Neural cell (in vitro differentiated cells): ENCODE data around the gene ADPRM. TPM values are rescaled to one million over a fixed set of nuclear protein-coding genes. Genes with fewer than 3 reads are reported as not detected.

Experiments used
- H2AFZ ChIP-seq: fragments of 200-600, 300-800 bp; sonication (generic), shearing (Covaris generic); 2 replicates; pipeline ENCODE4 v1.6.0; 2014; ENCODE audit warnings: low read depth, mild to moderate bottlenecking, antibody characterized with exemption, low read length, moderate library complexity
- H3F3A ChIP-seq: fragments of 200-600 bp; shearing (Covaris generic); 2 replicates; pipeline ENCODE4 v1.6.1; 2016; ENCODE audit warnings: mild to moderate bottlenecking, moderate library complexity, mixed read lengths, antibody characterized with exemption, low read length; ENCODE audit not compliant: insufficient read depth, poor library complexity, severe bottlenecking
- H3K27ac ChIP-seq: fragments of 200-600, 300-800 bp; sonication (generic), shearing (Covaris generic); 2 replicates; pipeline ENCODE4 v1.5.1; 2014; ENCODE audit warnings: mild to moderate bottlenecking, low read length, moderate library complexity
- H3K27me3 ChIP-seq: fragments of 300-800, 200-600 bp; sonication (generic), shearing (Covaris generic); 2 replicates; pipeline ENCODE4 v1.6.0; 2014; ENCODE audit warnings: mild to moderate bottlenecking, low read depth, low read length, moderate library complexity; ENCODE audit not compliant: insufficient read depth
- H3K36me3 ChIP-seq: fragments of 300-800, 200-600 bp; sonication (generic), shearing (Covaris generic); 2 replicates; pipeline ENCODE4 v1.5.1; 2014; ENCODE audit warnings: mild to moderate bottlenecking, antibody characterized with exemption, low read length, moderate library complexity; ENCODE audit not compliant: insufficient read depth
- H3K4me2 ChIP-seq: fragments of 300-800, 200-600 bp; sonication (generic), shearing (Covaris generic); 2 replicates; pipeline ENCODE4 v1.6.0; 2014; ENCODE audit warnings: mild to moderate bottlenecking, low read length
- H3K4me3 ChIP-seq: fragments of 300-800, 200-600 bp; sonication (generic), shearing (Covaris generic); 2 replicates; pipeline ENCODE4 v1.5.1; 2014; ENCODE audit warnings: mild to moderate bottlenecking, low read length, moderate library complexity
- H3K79me2 ChIP-seq: fragments of 200-600 bp; shearing (Covaris generic); replicated peaks from 2 replicates; pipeline ENCODE4 v1.6.0; 2014; ENCODE audit warnings: mild to moderate bottlenecking, low read length, moderate library complexity; ENCODE audit not compliant: insufficient read depth
- H3K9ac ChIP-seq: fragments of 300-800, 200-600 bp; sonication (generic), shearing (Covaris generic); 2 replicates; pipeline ENCODE4 v1.6.1; 2016; ENCODE audit warnings: mild to moderate bottlenecking, low read length, mixed read lengths
- H3K9me2 ChIP-seq: fragments of 200-600 bp; shearing (Covaris generic); 2 replicates; pipeline ENCODE4 v1.6.1; 2016; ENCODE audit warnings: mild to moderate bottlenecking, low read length, mixed read lengths; ENCODE audit not compliant: insufficient read depth
- H3K9me3 ChIP-seq: fragments of 200-600, 300-800 bp; sonication (generic), shearing (Covaris generic); 2 replicates; pipeline ENCODE4 v1.6.1; 2016; ENCODE audit warnings: mild to moderate bottlenecking, mixed run types, low read length, moderate library complexity, mixed read lengths
- H4K20me1 ChIP-seq: fragments of 200-600 bp; shearing (Covaris generic); 2 replicates; pipeline ENCODE4 v1.6.1; 2016; ENCODE audit warnings: mild to moderate bottlenecking, mixed run types; ENCODE audit not compliant: insufficient read depth
- EP300 ChIP-seq: fragments of 450-650 bp; conservative IDR thresholded peaks from 2 replicates; pipeline ENCODE4 v1.6.1; 2014; ENCODE audit warnings: antibody characterized with exemption, mild to moderate bottlenecking, moderate library complexity; ENCODE audit not compliant: poor library complexity, severe bottlenecking
- EZH2 ChIP-seq: fragments of 200-600, 300-800 bp; shearing (Covaris generic), sonication (generic); IDR thresholded peaks from 2 replicates; pipeline ENCODE4 v1.6.1; 2014; ENCODE audit warnings: antibody characterized with exemption, low read length, borderline replicate concordance, mild to moderate bottlenecking; ENCODE audit not compliant: insufficient read depth, poor library complexity, severe bottlenecking
- MXI1 ChIP-seq: fragments of 450-650 bp; conservative IDR thresholded peaks from 2 replicates; pipeline ENCODE4 v1.6.1; 2014; ENCODE audit warnings: antibody characterized with exemption, mild to moderate bottlenecking; ENCODE audit not compliant: poor library complexity, severe bottlenecking
- POLR2AphosphoS5 ChIP-seq: IDR thresholded peaks from 2 replicates; pipeline ENCODE4 v1.6.1; 2012
- RAD21 ChIP-seq: fragments of 450-650 bp; conservative IDR thresholded peaks from 2 replicates; pipeline ENCODE4 v1.6.1; 2014; ENCODE audit warnings: antibody characterized with exemption, mild to moderate bottlenecking, moderate library complexity
- SMC3 ChIP-seq: fragments of 450-650 bp; conservative IDR thresholded peaks from 2 replicates; pipeline ENCODE4 v1.6.1; 2014; ENCODE audit warnings: antibody characterized with exemption, mild to moderate bottlenecking, moderate library complexity; ENCODE audit not compliant: poor library complexity
- TAF1 ChIP-seq: IDR thresholded peaks from 2 replicates; pipeline ENCODE4 v1.6.1; 2012; ENCODE audit warnings: low read depth
- polyA plus RNA-seq: library from polyadenylated mRNA; depleted of rRNA; stranded (reverse); fragments of >200 nt; gene quantifications from 2 replicates; pipeline ENCODE4 v1.2.3, GENCODE V29; 2014
- TF ChIP-seq, protein P1 (sequence below): fragments of 450-650 bp; IDR thresholded peaks from 2 replicates; pipeline ENCODE4 v1.5.1; 2014; ENCODE audit warnings: antibody characterized with exemption, mild to moderate bottlenecking, moderate library complexity; ENCODE audit not compliant: poor library complexity, severe bottlenecking
- TF ChIP-seq, protein P2 (sequence below): IDR thresholded peaks from 2 replicates; pipeline ENCODE4 v1.6.1; 2012; ENCODE audit warnings: borderline replicate concordance

ADPRM gene
- polyA plus RNA-seq, 1 donor from 2014 or later = 19.2 TPM

DNA sequence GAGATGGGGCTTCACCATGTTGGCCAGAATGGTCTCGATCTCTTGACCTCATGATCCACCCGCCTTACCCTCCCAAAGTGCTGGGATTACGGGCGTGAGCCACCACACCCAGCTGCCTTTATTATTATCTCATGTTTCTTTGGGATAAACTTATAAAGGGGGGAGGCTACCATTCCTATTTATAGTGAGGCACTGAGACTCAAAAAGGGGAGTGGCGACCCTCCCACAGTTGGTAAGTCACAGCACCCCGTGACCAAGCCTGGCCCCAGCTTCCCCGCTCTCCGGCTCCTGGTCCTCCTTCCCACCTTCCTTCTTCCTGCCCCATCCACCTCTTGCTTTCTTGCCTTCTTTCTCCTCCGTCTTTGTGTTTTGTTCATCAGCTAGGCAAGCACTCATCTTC lies 45.5 kb upstream of the ADPRM start:
- Histone ChIP-seq H3K4me2 (no peak overlapping the region), H3K9me2 (no peaks in the 10 kb centered on the region), H4K20me1 (no peaks in the 10 kb centered on the region), H2AFZ (no peak overlapping the region), H3F3A (no peaks in the 10 kb centered on the region), H3K79me2 (no peaks in the 10 kb centered on the region), H3K9ac (no peak overlapping the region), H3K4me3 (no peak overlapping the region), H3K27me3 (no peaks in the 10 kb centered on the region), H3K27ac (no peak overlapping the region), H3K36me3 (no peaks in the 10 kb centered on the region), H3K9me3 (no peaks in the 10 kb centered on the region)
- TF ChIP-seq SMC3 = no peak
- TF ChIP-seq, protein P1, sequence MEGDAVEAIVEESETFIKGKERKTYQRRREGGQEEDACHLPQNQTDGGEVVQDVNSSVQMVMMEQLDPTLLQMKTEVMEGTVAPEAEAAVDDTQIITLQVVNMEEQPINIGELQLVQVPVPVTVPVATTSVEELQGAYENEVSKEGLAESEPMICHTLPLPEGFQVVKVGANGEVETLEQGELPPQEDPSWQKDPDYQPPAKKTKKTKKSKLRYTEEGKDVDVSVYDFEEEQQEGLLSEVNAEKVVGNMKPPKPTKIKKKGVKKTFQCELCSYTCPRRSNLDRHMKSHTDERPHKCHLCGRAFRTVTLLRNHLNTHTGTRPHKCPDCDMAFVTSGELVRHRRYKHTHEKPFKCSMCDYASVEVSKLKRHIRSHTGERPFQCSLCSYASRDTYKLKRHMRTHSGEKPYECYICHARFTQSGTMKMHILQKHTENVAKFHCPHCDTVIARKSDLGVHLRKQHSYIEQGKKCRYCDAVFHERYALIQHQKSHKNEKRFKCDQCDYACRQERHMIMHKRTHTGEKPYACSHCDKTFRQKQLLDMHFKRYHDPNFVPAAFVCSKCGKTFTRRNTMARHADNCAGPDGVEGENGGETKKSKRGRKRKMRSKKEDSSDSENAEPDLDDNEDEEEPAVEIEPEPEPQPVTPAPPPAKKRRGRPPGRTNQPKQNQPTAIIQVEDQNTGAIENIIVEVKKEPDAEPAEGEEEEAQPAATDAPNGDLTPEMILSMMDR = no peak
- no peak for TF ChIP-seq TAF1
- TF ChIP-seq, protein P2, sequence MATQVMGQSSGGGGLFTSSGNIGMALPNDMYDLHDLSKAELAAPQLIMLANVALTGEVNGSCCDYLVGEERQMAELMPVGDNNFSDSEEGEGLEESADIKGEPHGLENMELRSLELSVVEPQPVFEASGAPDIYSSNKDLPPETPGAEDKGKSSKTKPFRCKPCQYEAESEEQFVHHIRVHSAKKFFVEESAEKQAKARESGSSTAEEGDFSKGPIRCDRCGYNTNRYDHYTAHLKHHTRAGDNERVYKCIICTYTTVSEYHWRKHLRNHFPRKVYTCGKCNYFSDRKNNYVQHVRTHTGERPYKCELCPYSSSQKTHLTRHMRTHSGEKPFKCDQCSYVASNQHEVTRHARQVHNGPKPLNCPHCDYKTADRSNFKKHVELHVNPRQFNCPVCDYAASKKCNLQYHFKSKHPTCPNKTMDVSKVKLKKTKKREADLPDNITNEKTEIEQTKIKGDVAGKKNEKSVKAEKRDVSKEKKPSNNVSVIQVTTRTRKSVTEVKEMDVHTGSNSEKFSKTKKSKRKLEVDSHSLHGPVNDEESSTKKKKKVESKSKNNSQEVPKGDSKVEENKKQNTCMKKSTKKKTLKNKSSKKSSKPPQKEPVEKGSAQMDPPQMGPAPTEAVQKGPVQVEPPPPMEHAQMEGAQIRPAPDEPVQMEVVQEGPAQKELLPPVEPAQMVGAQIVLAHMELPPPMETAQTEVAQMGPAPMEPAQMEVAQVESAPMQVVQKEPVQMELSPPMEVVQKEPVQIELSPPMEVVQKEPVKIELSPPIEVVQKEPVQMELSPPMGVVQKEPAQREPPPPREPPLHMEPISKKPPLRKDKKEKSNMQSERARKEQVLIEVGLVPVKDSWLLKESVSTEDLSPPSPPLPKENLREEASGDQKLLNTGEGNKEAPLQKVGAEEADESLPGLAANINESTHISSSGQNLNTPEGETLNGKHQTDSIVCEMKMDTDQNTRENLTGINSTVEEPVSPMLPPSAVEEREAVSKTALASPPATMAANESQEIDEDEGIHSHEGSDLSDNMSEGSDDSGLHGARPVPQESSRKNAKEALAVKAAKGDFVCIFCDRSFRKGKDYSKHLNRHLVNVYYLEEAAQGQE = no peak
- no peak for TF ChIP-seq MXI1
- no peak for TF ChIP-seq EP300
- TF ChIP-seq RAD21 = no peak
- TF ChIP-seq POLR2AphosphoS5 = no peak
- no peak for TF ChIP-seq EZH2

DNA sequence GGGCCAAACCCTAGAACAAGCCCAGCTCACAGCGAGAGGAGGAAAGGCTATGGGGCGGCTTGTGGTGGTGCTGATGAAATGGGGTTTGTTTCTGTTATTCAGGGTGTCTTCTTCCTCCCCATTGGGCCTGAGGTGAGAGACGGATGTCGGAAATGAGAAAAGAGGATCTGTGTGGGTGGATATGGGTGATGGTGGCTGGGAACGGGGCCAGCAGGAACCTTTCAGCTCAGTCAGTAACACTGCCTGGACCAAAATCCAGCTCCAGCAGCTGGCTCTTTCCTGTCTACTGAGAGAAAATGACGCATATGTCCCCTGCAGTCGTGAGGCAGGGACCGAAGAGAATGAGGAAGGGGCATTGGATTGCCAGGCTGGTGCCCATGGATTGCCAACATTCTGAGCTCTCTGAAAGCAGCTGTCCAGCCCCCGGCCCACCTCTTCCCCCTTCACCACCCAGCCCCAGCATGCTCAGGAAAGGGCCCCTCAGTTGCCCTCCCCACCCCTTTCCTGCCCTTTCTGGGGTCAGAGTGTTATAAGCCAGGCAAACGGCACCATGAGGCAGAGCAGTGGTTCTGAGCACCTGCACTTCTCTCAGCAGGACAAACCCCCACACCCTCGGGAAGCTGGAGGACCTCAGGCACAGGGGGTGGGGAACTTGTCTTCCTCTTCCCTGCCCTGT lies 44.3 kb upstream of the ADPRM start:
- Histone ChIP-seq H4K20me1 (no peaks in the 10 kb centered on the region), H3K36me3 (no peaks in the 10 kb centered on the region), H3K27ac (no peak overlapping the region), H3K9ac (no peak overlapping the region), H3F3A (no peaks in the 10 kb centered on the region), H3K4me2 (no peak overlapping the region), H3K27me3 (no peaks in the 10 kb centered on the region), H3K4me3 (no peak overlapping the region), H2AFZ (no peak overlapping the region), H3K9me2 (no peaks in the 10 kb centered on the region), H3K79me2 (no peaks in the 10 kb centered on the region), H3K9me3 (no peaks in the 10 kb centered on the region)
- TF ChIP-seq POLR2AphosphoS5 = no peak
- TF ChIP-seq RAD21 = no peak
- TF ChIP-seq, protein P2 = no peak
- TF ChIP-seq MXI1 = no peak
- TF ChIP-seq SMC3 = no peak
- no peak for TF ChIP-seq TAF1
- TF ChIP-seq EZH2 = no peak
- no peak for TF ChIP-seq EP300
- TF ChIP-seq, protein P1 = no peak
